Fibroblast of pulmonary artery (primary cell): Measurements from ENCODE around the gene MDP1.

Experiments used
- DNase-seq: peaks from one replicate; pipeline ENCODE4 v3.0.0-alpha.2; 2010; ENCODE audit warnings: low read depth
- H3K4me3 ChIP-seq: replicated peaks from 2 replicates; pipeline ENCODE4 v1.5.1; 2011; ENCODE audit warnings: low read depth, mild to moderate bottlenecking, control low read depth, low read length, moderate library complexity
- TF ChIP-seq, protein P1 (sequence below): IDR thresholded peaks from 2 replicates; pipeline ENCODE4 v1.5.1; 2011; ENCODE audit warnings: mild to moderate bottlenecking, control low read depth, low read length, inconsistent platforms; ENCODE audit errors: missing control alignments

MDP1 gene

DNA sequence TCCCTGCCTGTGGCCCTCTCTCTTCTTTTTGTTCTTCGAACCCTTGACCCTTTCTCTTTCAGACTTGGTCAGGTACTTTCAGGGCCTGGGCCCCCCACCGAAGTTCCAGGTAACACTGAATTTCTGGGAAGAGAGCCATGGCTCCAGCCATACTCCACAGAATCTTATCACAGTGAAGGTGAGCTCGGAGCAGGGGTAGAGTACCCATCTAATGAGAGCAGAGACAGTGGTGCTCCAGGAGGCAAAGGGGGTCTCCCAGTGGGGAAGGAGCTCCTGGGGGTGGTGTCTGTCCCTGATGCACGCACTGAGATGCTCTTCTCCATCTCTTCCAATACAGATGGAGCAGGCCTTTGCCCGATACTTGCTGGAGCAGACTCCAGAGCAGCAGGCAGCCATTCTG, 50.1 kb downstream of the MDP1 start:
- TF ChIP-seq, protein P1, sequence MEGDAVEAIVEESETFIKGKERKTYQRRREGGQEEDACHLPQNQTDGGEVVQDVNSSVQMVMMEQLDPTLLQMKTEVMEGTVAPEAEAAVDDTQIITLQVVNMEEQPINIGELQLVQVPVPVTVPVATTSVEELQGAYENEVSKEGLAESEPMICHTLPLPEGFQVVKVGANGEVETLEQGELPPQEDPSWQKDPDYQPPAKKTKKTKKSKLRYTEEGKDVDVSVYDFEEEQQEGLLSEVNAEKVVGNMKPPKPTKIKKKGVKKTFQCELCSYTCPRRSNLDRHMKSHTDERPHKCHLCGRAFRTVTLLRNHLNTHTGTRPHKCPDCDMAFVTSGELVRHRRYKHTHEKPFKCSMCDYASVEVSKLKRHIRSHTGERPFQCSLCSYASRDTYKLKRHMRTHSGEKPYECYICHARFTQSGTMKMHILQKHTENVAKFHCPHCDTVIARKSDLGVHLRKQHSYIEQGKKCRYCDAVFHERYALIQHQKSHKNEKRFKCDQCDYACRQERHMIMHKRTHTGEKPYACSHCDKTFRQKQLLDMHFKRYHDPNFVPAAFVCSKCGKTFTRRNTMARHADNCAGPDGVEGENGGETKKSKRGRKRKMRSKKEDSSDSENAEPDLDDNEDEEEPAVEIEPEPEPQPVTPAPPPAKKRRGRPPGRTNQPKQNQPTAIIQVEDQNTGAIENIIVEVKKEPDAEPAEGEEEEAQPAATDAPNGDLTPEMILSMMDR = no peak
- no peak for DNase-seq
- no peak overlapping the region for H3K4me3 ChIP-seq

DNA sequence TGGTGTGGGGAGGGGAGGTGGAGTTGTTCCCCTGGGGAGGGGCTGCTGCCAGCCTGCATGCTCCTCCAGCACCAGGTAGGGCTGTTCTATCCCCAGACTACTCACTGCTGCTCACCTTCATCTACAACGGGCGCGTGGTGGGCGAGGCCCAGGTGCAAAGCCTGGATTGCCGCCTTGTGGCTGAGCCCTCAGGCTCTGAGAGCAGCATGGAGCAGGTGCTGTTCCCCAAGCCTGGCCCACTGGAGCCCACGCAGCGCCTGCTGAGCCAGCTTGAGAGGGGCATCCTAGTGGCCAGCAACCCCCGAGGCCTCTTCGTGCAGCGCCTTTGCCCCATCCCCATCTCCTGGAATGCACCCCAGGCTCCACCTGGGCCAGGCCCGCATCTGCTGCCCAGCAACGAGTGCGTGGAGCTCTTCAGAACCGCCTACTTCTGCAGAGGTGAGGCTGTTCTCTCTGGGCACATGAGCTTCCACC, 51.3 kb downstream of the MDP1 start:
- H3K4me3 ChIP-seq = no peak overlapping the region
- DNase-seq = no peak
- TF ChIP-seq, protein P1 = no peak
